MM.1S (cell line): Measurements from ENCODE around the gene ACLY.

Source experiments
- DNase-seq: peaks from one replicate; pipeline ENCODE4 v3.0.0-alpha.2; 2015
- H2AFZ ChIP-seq: fragments of 300-600 bp; sonication (generic); 2 replicates; pipeline ENCODE4 v1.6.0; 2016; ENCODE audit warnings: antibody characterized with exemption, low read length
- H3F3A ChIP-seq: fragments of 300-600 bp; sonication (generic); 2 replicates; pipeline ENCODE4 v1.6.1; 2016; ENCODE audit warnings: mild to moderate bottlenecking, antibody characterized with exemption, low read length, moderate library complexity, mixed read lengths; ENCODE audit not compliant: insufficient read depth
- H3K27ac ChIP-seq: fragments of 300-600 bp; sonication (generic); 2 replicates; pipeline ENCODE4 v1.5.1; 2016; ENCODE audit warnings: mild to moderate bottlenecking, low read length
- H3K27me3 ChIP-seq: fragments of 300-600 bp; sonication (generic); replicated peaks from 2 replicates; pipeline ENCODE4 v1.6.0; 2016; ENCODE audit warnings: low read length; ENCODE audit not compliant: insufficient read depth
- H3K36me3 ChIP-seq: fragments of 300-600 bp; sonication (generic); replicated peaks from 2 replicates; pipeline ENCODE4 v1.6.1; 2016; ENCODE audit warnings: mild to moderate bottlenecking, low read length, mixed read lengths; ENCODE audit not compliant: insufficient read depth
- H3K4me1 ChIP-seq: fragments of 300-600 bp; sonication (generic); 2 replicates; pipeline ENCODE4 v1.6.1; 2016; ENCODE audit warnings: low read length, mixed read lengths
- H3K4me2 ChIP-seq: fragments of 300-600 bp; sonication (generic); 2 replicates; pipeline ENCODE4 v1.6.0; 2016; ENCODE audit warnings: low read depth, low read length
- H3K4me3 ChIP-seq: fragments of 300-600 bp; sonication (generic); 2 replicates; pipeline ENCODE4 v1.5.1; 2016; ENCODE audit warnings: low read length, mixed read lengths
- H3K79me2 ChIP-seq: fragments of 300-600 bp; sonication (generic); 2 replicates; pipeline ENCODE4 v1.6.1; 2016; ENCODE audit warnings: mixed run types, low read length, mixed read lengths
- H3K9ac ChIP-seq: fragments of 300-600 bp; sonication (generic); 2 replicates; pipeline ENCODE4 v1.6.1; 2016; ENCODE audit warnings: low read length, mixed read lengths
- H3K9me2 ChIP-seq: fragments of 300-600 bp; sonication (generic); replicated peaks from 2 replicates; pipeline ENCODE4 v1.6.1; 2016; ENCODE audit warnings: mild to moderate bottlenecking, low read length, mixed read lengths; ENCODE audit not compliant: insufficient read depth
- H3K9me3 ChIP-seq: fragments of 300-600 bp; sonication (generic); replicated peaks from 2 replicates; pipeline ENCODE4 v1.6.1; 2016; ENCODE audit warnings: mild to moderate bottlenecking, low read length, mixed read lengths; ENCODE audit not compliant: insufficient read depth
- H4K20me1 ChIP-seq: fragments of 300-600 bp; sonication (generic); 2 replicates; pipeline ENCODE4 v1.6.1; 2016; ENCODE audit warnings: mild to moderate bottlenecking, low read length, moderate library complexity, mixed read lengths; ENCODE audit not compliant: insufficient read depth
- EZH2 ChIP-seq: fragments of 300-600 bp; sonication (generic); optimal IDR thresholded peaks from 2 replicates; pipeline ENCODE3; 2017; ENCODE audit warnings: low read depth, mild to moderate bottlenecking, antibody characterized with exemption, low read length, mixed read lengths
- EZH2phosphoT487 ChIP-seq: fragments of 300-600 bp; sonication (generic); IDR thresholded peaks from 2 replicates; pipeline ENCODE4 v1.6.1; 2018; ENCODE audit warnings: antibody characterized with exemption, low read length
- TF ChIP-seq, protein P1 (sequence below): fragments of 300-600 bp; sonication (generic); IDR thresholded peaks from 2 replicates; pipeline ENCODE4 v1.5.1; 2016; ENCODE audit warnings: antibody characterized with exemption, low read length, mixed read lengths

Gene ACLY

DNA sequence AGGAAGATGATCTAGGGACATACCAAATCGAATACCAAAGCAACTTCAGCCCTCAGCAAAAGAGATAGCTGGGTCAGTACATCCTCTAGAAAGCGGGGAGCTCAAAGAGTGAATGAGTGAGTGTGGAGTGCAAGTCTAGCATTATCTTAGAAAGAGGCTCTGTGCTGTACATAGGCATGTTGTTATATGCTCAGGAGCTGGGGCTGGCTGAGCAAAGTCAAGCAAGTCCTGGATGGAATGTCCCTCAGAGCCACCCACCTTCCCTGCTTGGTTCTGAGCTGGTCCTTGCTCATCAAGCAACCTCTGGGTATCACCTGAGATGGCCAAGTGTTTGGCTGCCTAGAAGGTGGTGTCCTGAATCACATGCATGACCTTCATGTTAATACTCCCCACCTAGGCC, 48.7 kb downstream of the ACLY start:
- Histone ChIP-seq H3K4me2 (no peak overlapping the region), H3K4me1 (no peaks in the 10 kb centered on the region), H3K27me3 (no peaks in the 10 kb centered on the region), H3F3A (peaks cover 3% of the 10 kb centered on the region; the same call in 1 of the 2 replicates), H2AFZ (no peak overlapping the region), H3K9me3 (no peaks in the 10 kb centered on the region), H3K27ac (no peak overlapping the region), H3K4me3 (no peak overlapping the region), H3K9me2 (no peaks in the 10 kb centered on the region), H4K20me1 (no peaks in the 10 kb centered on the region), H3K79me2 (peaks cover 1% of the 10 kb centered on the region), H3K36me3 (no peaks in the 10 kb centered on the region), H3K9ac (no peak overlapping the region)
- DNase-seq, result no peak
- TF ChIP-seq EZH2, result no peak
- TF ChIP-seq, protein P1, sequence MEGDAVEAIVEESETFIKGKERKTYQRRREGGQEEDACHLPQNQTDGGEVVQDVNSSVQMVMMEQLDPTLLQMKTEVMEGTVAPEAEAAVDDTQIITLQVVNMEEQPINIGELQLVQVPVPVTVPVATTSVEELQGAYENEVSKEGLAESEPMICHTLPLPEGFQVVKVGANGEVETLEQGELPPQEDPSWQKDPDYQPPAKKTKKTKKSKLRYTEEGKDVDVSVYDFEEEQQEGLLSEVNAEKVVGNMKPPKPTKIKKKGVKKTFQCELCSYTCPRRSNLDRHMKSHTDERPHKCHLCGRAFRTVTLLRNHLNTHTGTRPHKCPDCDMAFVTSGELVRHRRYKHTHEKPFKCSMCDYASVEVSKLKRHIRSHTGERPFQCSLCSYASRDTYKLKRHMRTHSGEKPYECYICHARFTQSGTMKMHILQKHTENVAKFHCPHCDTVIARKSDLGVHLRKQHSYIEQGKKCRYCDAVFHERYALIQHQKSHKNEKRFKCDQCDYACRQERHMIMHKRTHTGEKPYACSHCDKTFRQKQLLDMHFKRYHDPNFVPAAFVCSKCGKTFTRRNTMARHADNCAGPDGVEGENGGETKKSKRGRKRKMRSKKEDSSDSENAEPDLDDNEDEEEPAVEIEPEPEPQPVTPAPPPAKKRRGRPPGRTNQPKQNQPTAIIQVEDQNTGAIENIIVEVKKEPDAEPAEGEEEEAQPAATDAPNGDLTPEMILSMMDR, result no peak
- TF ChIP-seq EZH2phosphoT487, result no peak

- H3K9ac ChIP-seq, result no peak overlapping the region
- TF ChIP-seq EZH2 (no peak), EZH2phosphoT487 (no peak)
- TF ChIP-seq, protein P1, result no peak
- H3K27ac ChIP-seq, result no peak overlapping the region
- no peak overlapping the region for H3K4me2 ChIP-seq
- no peak for DNase-seq
- peaks cover 3% of the 10 kb centered on the region; the same call in 1 of the 2 replicates for H3F3A ChIP-seq
- H3K9me3 ChIP-seq, result no peaks in the 10 kb centered on the region
- no peaks in the 10 kb centered on the region for H3K9me2 ChIP-seq
- no peaks in the 10 kb centered on the region for H3K4me1 ChIP-seq
- no peaks in the 10 kb centered on the region for H3K36me3 ChIP-seq
- peaks cover 8% of the 10 kb centered on the region for H3K79me2 ChIP-seq
- no peaks in the 10 kb centered on the region for H3K27me3 ChIP-seq
- no peak overlapping the region for H2AFZ ChIP-seq
- no peaks in the 10 kb centered on the region for H4K20me1 ChIP-seq
- no peak overlapping the region for H3K4me3 ChIP-seq
These were observed 49.3 kb downstream of the ACLY start for GRCh38 chr17:41869426-41869825.

GRCh38 chr17:41868568-41868967, 50.2 kb downstream of the ACLY start:
- Histone ChIP-seq H3K9me3 (no peaks in the 10 kb centered on the region), H3K4me2 (no peak overlapping the region), H3K4me1 (peaks cover 4% of the 10 kb centered on the region; the same call in 1 of the 2 replicates), H3K4me3 (no peak overlapping the region), H3K36me3 (no peaks in the 10 kb centered on the region), H3K9me2 (no peaks in the 10 kb centered on the region), H2AFZ (no peak overlapping the region), H3K9ac (no peak overlapping the region), H3K79me2 (peaks cover 17% of the 10 kb centered on the region), H4K20me1 (no peaks in the 10 kb centered on the region), H3F3A (peaks cover 3% of the 10 kb centered on the region; the same call in 1 of the 2 replicates), H3K27ac (no peak overlapping the region), H3K27me3 (no peaks in the 10 kb centered on the region)
- TF ChIP-seq EZH2phosphoT487 (no peak), EZH2 (no peak)
- TF ChIP-seq, protein P1, result no peak
- DNase-seq, result no peak
